Chondrocyte (in vitro differentiated cells): Measurements from ENCODE around the gene SSR4. TPM values are rescaled to one million over a fixed set of nuclear protein-coding genes. Genes with fewer than 3 reads are reported as not detected.

Experiments used
- DNase-seq: peaks from one replicate; pipeline ENCODE4 v3.0.0; 2021; ENCODE audit warnings: mixed read lengths, low spot score
- H3K27ac Mint-ChIP-seq: one replicate; pipeline ENCODE4 v1.8.0; 2021; ENCODE audit warnings: mild to moderate bottlenecking, moderate library complexity, mixed read lengths; ENCODE audit not compliant: unreplicated experiment
- H3K27me3 Mint-ChIP-seq: 2 replicates; pipeline ENCODE4 v1.8.0; 2021; ENCODE audit warnings: low read depth, mixed read lengths
- H3K36me3 Mint-ChIP-seq: 2 replicates; pipeline ENCODE4 v1.8.0; 2021; ENCODE audit warnings: low read depth, mixed read lengths
- H3K4me1 Mint-ChIP-seq: 2 replicates; pipeline ENCODE4 v1.8.0; 2021; ENCODE audit warnings: low read depth, mild to moderate bottlenecking, mixed read lengths
- H3K4me3 Mint-ChIP-seq: one replicate; pipeline ENCODE4 v1.8.0; 2021; ENCODE audit warnings: mild to moderate bottlenecking, moderate library complexity, mixed read lengths; ENCODE audit not compliant: unreplicated experiment
- H3K9me3 Mint-ChIP-seq: 2 replicates; pipeline ENCODE4 v1.8.0; 2021; ENCODE audit warnings: low read depth, mixed read lengths
- CTCF ChIP-seq: fragments of 200-600 bp; sonication (generic); IDR thresholded peaks from 2 replicates; pipeline ENCODE4 v1.5.0; 2021; ENCODE audit warnings: antibody characterized with exemption, mild to moderate bottlenecking, moderate library complexity
- total RNA-seq: library from RNA; stranded (reverse); gene quantifications from 3 replicates; pipeline ENCODE4 v1.2.1, GENCODE V29; 2021

The SSR4 gene
- total RNA-seq, 1 donor from 2014 or later = 245 TPM

GRCh38 chrX:153802513-153803045, 8.1 kb downstream of the SSR4 start:
- Mint-ChIP-seq H3K4me3 (no peak overlapping the region), H3K36me3 (no peaks in the 10 kb centered on the region), H3K9me3 (no peaks in the 10 kb centered on the region), H3K27me3 (no peaks in the 10 kb centered on the region), H3K4me1 (no peaks in the 10 kb centered on the region), H3K27ac (no peak overlapping the region)
- no peak for DNase-seq
- TF ChIP-seq CTCF = no peak

- Mint-ChIP-seq H3K27me3 (no peaks in the 10 kb centered on the region), H3K27ac (no peak overlapping the region), H3K4me1 (no peaks in the 10 kb centered on the region), H3K36me3 (peaks cover 2% of the 10 kb centered on the region), H3K9me3 (peaks cover 3% of the 10 kb centered on the region), H3K4me3 (no peak overlapping the region)
- DNase-seq = no peak
- no peak for TF ChIP-seq CTCF
These were observed 9.0 kb downstream of the SSR4 start for GRCh38 chrX:153803211-153804099.

GRCh38 chrX:153804100-153804595, 9.7 kb downstream of the SSR4 start:
- peaks cover 7% of the 10 kb centered on the region for H3K9me3 Mint-ChIP-seq
- H3K27me3 Mint-ChIP-seq = no peaks in the 10 kb centered on the region
- H3K4me3 Mint-ChIP-seq = no peak overlapping the region
- DNase-seq = no peak
- H3K36me3 Mint-ChIP-seq = peaks cover 2% of the 10 kb centered on the region
- no peak overlapping the region for H3K27ac Mint-ChIP-seq
- H3K4me1 Mint-ChIP-seq = no peaks in the 10 kb centered on the region
- TF ChIP-seq CTCF = no peak

- Mint-ChIP-seq H3K36me3 (peaks cover 2% of the 10 kb centered on the region), H3K4me1 (no peaks in the 10 kb centered on the region), H3K4me3 (no peak overlapping the region), H3K9me3 (peaks cover 7% of the 10 kb centered on the region), H3K27ac (no peak overlapping the region), H3K27me3 (no peaks in the 10 kb centered on the region)
- TF ChIP-seq CTCF = no peak
- DNase-seq = no peak
These were observed 10.2 kb downstream of the SSR4 start for GRCh38 chrX:153804621-153805020.

- Mint-ChIP-seq H3K36me3 (peaks cover 2% of the 10 kb centered on the region), H3K4me3 (no peak overlapping the region), H3K27ac (no peak overlapping the region), H3K27me3 (no peaks in the 10 kb centered on the region), H3K4me1 (no peaks in the 10 kb centered on the region), H3K9me3 (peaks cover 7% of the 10 kb centered on the region)
- no peak for TF ChIP-seq CTCF
- DNase-seq = no peak
These were observed 11.0 kb downstream of the SSR4 start for GRCh38 chrX:153805436-153805835.
